Activated T-cell treated with anti-CD3 and anti-CD28 coated beads for 1 hour (primary cell): ENCODE results near the gene PLIN5.
A peak's percentile ranks its signal among the peaks of the same experiment; 100 is the strongest.
"Not testable (repeated sequence)": the region's sequence is repeated elsewhere in the genome, so short reads cannot be mapped to it uniquely, and the experiment has no call there.

ENCODE experiments used
- DNase-seq: peaks from one replicate; pipeline ENCODE4 v3.0.0-alpha.2; 2020; ENCODE audit warnings: low read depth

Gene PLIN5

DNA sequence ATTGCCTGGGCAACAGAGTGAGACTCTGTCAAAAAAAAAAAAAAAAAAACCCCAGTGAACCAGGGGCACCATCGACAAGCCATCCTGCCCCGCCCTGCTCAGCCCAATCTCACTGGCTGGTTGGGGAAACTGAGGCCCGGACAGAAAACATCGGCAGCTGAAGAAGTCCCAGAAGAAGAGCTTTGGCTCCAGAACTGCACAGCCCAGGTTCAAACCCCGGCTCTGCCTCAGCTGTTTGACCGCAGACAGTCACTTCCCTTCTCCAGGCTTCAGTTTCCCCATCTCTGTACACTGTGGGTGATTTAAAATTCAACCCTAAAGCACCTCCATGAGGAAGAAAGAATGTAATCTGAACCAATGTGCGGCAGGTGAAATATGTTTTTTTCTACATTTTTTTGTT is 33.9 kb upstream of the PLIN5 start:
- DNase-seq: no peak

DNA sequence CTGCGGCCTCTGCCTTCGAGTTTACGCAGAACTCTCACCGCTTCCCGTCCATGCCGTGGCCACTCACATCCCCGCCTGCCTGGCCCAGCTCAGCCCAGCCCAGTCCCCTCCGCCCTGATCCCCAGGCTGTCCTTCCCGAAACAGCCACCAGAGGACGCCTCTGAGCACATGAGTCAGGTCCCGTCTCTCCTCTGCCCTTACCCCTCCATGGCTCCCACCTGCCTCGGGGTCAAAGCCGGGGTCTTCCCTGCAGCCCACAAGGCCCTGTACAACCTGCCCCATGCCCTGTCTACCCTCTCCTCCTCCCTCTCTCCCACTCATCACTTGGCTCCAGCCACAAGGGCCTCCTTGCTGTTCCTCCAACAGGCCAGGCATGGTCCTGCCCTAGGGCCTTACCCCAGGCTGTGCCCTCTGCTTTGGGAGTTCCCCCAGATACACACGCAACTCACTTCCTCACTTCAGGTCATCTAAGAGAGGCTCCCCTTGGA is 32.6 kb upstream of the PLIN5 start:
- DNase-seq: peak; percentile 59

DNA sequence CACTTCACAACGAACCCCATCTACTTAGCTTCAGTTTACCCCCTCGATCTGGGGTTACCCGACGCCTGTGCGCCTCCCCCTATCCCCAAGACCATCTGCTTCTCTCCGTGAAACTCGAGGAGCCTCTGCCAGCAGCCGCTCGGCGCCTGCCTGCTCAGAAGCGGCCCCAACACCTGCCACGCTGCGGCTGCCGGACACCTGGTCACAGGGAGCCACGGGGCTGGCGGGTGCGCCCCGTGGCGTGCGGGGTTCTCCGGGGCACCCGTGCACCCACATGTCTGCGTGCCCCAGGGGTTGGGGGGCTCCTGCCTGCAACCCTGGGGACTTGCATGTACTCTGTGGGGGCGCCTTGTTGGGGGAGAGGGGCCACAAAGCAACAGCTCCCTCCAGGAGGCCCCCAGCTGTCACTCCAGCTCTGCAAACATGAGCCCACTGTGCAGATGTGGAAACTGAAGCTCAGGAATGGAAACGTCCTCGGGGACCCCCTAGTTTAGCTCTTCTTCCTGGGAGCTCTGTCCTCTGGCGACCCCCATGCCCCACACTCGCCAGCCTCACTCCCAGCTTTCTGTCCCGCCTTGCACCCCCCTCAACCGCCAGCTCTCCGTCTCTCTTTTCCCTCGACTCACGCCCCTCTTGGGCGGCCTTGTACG is 31.5 kb upstream of the PLIN5 start:
- DNase-seq: no peak

DNA sequence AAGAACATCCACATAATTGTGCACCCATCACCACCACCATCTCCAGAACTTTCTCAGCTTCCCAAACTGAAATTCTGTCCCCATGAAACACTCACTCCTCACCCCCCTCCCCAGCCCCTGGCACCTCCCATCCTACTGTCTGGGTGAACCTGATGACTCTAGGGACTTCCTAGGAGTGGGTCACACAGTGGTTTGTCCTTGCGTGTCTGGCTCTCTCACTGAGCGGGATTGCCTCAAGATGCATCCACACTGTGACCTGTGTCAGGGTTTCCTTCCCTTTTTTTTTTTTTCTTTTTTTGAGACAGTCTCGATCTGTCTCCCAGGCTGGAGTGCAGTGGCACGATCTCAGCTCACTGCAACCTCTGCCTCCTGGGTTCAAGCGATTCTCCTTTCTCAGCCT is 28.5 kb upstream of the PLIN5 start:
- not testable (repeated sequence) for DNase-seq

DNA sequence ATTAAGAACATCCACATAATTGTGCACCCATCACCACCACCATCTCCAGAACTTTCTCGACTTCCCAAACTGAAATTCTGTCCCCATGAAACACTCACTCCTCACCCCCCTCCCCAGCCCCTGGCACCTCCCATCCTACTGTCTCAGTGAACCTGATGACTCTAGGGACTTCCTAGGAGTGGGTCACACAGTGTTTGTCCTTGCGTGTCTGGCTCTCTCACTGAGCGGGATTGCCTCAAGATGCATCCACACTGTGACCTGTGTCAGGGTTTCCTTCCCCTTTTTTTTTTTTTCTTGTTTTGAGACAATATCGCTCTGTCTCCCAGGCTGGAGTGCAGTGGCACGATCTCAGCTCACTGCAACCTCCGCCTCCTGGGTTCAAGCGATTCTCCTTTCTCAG is 27.1 kb upstream of the PLIN5 start:
- not testable (repeated sequence) for DNase-seq

DNA sequence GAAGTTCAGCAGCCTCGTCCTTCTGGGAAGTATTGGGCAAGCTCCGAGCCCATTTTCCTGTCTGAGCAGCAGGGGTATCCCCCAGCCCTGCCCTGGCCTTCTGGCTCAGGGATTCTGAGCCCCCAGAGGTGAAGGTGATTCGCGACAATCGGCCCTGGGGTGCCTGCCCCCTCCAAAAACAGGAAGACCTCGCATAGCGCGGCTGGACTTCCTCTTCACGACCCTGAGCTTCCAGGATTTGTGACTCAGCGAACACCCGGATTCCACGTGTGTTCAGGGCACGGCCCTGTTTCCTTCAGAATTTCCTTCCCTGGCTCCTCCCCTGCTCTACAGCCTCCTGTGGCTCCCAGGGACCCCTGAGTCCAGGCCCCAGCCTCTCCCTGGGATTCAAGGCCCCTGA is 24.5 kb upstream of the PLIN5 start, which contains the start of gene SEMA6B:
Gene SEMA6B (minus strand): TSS at position 116 of the 400 bp plus-strand sequence. CDS start 1,227 bp downstream, outside the sequence.
- no peak for DNase-seq

DNA sequence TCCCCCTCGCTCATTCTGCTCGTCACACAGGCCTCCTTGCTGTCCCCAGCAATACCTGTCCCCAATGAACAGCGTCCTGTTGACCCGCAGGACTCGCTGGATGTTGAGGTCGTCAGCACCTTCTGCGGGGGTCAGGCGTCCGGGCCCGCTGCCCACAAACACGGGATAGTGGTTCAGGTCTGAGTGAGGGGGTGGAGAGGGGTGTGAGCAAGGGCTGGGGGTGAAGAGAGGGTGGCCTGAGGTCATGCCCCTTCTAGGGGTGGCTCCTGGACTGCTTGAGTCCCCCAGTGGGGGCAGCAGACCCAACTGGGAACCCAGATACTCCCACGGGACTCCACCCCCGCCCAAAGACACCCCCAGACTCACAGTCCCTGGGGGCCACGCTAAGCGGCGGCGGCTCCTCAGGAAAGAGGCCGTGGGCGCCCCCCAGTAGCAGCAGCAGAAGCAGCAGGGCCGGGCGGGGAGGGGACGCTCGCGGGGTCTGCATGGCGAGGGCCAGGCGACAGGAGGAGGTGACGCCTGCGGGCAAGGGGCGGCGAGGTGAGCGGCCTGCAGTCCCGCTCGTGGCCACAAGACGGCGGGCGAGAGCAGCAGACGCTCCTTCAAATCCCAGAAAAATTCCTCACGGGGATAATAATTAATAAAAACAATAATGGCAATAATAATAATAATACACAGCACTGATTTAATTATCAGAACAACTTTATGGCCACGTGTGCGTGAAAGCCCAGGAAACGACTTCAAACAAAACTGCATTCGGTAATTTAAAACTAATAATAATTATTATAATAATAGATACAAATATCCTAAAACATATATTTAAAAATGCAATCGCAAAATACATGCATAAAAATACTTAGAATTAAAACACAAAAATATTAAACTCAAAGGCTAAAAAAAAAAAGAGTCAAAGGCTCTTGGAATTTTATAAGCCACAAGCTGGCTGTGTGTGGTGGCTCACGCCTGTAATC is 23.2 kb upstream of the PLIN5 start:
- DNase-seq: peak; percentile 14

DNA sequence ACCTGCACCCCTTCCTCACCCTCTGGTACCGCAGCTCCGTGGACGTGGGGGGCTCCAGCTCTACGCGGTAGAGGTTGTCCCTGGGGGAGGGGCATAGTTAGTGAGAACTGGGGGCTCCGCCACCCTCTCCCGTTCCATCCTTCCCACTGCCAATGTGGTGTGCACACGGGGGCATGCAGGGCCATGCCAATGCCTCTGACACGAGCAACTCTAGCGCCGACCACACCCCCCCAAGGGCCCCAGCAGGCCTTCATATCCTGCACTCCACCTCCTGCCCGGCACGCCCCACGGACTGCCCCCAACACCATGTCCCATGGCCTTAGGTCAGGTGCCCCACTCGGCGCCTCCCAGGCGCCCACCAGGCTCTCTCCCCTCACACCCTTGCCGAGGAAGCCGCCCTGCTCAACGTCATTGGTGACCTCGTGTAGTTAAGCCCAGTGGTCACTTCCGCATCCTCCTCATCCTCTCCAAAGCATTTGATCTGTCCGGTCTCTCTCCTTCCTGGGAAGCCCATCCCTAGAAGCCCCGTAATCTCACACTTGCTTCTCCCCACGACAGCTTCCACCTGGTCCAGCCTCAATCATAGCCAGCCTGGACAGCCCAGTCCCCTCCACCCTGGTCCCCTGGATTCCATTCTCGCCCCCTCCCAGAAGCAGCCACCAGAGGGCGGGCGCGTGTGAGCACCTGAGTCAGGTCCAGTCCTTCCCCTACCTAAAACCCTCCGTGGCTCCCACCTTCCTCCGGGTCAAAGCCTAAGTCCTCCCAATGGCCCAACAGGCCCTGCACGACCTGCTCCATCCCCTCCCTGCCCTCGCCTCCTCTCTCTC is 22.3 kb upstream of the PLIN5 start:
- DNase-seq: peak; percentile 9

DNA sequence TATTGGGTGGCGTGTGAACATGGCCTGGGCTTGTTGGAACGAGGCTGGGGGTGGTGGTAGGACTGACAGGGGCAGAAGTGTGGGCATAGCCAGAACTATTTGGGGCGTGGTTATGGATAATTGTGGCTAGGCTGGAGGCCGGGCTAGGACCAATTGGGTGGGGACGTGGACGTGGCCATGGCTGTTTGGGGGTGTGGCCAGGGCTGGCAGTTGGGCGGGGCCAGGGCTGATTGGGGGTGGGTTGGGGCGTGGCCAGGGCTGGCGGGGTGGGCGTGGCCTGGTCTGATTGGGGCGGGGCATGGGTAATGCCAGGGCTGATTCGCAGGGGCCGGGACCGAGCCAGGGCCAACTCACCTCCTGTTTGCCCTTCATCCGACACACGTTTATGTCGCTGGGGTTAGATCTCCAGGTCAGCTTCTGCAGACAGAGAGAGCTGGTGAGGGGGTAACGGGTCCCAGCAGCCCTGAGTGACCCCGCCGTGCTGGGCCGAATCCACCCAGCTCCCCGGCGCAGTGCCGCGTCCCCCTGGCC is 21.6 kb upstream of the PLIN5 start:
- no peak for DNase-seq

DNA sequence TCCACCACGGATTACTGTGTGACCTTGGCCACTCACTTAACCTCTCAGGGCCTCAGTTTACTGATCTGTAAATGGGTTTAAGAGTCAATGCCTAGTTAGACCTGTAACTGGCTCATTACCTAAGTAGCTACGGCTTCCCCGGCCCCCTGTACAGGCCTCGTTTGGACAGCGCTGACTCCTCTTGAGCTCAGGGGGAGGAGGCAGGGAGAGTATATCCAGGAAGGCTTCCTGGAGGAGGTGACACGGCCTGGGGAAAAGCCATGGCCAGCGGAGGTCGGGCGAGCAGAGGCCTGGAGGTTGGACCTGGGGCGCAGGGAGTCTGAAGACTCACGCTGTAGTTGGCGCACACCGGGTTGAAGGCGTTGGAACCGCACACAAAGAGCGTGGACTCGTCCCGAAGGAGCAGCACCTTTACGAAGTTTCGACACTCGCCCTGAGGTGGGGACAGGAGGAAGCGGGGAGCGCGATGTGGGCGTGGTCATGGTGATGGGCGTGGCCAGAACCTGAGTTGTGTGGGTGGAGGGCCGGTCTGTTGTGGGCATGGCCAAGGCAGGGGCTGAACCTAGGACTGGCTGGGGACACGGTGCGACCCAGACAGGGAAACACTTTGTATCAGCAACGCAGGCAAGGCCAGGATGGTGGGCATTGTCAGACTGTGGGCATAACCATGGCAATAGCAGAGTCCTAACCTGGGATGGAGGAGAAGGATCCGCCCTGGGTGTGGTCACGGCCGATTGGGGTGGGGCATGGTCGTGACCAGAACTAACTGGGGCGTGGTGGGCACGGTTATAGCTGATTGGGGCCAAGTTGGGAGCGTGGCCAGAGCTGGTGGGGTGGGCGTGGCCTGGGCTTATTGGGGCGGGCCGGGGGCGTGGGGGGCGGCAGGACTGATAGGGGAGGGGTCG is 20.9 kb upstream of the PLIN5 start:
- no peak for DNase-seq

DNA sequence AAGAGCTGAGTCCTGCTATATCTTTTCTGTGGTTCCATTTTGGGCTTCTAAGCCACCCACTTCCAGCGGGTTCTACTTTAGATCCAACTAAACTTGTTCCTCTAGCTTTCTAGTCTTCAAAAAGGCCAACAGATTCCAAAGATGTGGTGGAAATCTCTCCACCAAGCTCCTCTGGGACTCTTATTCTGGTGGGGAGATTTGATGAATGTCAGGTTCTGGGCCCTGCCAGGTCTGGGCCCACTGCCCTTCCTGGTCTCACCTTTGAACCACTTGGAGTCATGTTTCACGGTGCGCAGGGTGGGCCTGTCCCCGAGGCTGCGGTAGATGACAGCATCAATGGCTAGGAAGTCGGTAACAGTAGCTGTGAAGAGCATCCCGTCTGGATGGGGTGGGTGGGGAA is 19.7 kb upstream of the PLIN5 start:
- no peak for DNase-seq

DNA sequence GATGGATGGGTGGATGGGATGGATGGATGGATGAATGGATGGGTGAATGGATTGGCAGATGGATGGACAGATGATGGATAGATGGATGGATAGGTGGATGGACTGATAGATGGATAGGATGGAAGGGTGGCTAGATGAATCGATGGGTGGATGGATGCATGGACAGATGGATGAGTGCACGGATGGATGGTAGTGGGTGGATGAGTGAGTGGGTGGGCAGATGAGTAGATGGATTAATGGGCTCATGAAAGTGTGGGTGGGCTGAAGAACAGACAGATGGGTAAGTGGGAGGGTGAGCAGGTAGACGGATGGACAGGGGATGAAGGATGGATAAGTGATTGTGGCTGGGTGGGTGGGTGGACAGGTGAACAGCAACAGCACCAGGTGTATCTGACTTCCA is 18.8 kb upstream of the PLIN5 start:
- no peak for DNase-seq

DNA sequence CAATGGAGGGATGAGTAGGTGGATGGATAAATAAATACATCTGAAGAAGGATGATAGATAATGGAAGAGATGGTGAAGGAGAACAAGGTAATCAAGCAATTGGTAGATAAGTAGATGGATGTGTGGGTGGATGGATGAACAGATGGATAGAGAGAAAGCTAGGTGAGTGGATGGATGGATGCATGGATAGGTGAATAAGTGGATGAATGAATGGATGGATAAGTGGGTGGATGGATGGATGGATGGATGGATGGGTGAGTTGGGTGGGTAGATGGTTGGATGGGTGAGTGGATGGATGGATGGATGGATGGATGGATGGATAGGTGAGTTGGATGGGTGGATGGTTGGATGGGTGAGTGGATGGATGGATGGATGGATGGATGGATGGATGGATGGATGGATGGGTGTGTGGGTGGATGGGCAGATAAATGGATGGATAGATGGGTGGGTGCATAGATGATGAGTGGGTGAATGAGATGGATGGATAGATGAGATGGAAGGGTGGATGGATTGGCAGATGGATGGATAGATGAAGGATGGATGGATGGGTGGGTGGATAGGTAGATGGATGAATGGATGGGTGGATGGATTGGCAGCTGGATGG is 18.2 kb upstream of the PLIN5 start:
- no peak for DNase-seq

DNA sequence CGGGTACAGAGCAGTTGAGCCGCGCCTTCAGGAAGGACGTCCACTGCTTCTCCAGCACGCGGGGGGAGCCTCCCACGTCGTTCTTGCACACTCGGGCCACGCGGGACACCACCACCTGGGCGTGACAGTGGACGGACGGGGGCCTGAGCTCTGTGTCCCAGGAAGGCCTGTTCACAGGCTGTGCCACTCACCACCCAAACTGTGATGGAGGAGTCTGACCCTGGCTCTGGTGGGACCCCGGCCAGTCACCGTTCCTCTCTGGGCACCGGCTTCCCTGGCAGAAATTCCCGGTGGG is 17.4 kb upstream of the PLIN5 start:
- no peak for DNase-seq

DNA sequence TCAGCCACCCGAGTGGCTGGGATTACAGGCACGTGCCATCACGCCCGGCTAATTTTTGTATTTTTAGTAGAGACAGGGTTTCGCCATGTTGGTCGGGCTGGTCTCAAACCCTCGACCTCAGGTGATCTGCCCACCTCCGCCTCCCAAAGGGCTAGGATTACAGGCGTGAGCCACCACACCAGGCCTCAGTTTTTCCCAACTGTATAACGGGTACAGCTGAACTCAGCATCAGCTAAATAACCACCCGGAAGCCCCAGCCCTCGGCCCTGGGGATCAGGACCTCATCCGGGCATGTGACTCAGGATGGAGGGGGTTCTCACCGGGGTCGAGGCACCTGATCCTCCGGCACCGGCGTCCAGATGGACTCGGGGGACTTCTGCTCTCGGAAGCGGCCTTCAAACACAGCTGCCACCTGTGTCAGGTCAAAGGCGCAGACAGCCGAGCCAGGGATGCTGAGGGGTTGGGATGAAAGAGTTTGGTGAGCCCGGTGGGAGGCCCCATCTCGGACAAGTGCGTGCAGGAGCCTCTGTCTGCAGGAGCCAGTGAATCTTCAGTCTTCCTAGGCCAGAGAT is 15.5 kb upstream of the PLIN5 start:
- no peak for DNase-seq

DNA sequence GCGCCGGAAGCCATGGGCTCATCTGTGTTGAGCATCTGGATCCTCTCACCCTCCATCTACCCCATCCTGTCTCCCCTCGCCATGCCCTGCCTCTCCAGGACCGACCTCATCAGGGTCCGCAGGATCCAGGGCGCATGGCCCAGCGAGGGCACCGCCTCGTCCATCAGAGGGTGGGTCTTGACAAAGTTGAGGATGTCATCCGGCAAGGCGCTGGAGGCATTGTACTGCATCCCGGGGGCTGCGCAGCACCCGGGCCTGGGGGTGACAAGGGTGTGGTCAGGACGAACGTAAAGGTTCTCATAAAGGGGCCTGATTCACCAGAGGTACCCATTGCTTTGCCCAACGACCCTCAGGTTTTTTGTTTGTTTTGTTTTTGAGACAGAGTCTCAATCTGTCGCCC is 15.0 kb upstream of the PLIN5 start:
- DNase-seq: no peak

DNA sequence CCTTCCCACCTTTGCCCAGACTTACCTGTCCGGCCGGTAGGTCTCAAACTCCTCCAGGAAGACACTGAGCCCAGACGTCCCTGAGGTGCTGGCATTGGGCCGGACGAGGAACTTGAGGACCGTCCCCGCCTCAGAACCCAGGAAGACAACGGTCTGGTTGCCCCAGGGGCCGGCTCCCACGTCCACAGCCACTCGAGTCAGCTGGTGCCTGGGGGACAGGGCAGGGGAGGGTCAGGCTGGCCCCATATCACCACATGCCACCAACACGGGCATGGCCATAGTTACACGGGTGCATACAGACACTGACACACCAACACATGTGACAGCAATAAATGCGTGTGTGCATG is 13.2 kb upstream of the PLIN5 start:
- no peak for DNase-seq

DNA sequence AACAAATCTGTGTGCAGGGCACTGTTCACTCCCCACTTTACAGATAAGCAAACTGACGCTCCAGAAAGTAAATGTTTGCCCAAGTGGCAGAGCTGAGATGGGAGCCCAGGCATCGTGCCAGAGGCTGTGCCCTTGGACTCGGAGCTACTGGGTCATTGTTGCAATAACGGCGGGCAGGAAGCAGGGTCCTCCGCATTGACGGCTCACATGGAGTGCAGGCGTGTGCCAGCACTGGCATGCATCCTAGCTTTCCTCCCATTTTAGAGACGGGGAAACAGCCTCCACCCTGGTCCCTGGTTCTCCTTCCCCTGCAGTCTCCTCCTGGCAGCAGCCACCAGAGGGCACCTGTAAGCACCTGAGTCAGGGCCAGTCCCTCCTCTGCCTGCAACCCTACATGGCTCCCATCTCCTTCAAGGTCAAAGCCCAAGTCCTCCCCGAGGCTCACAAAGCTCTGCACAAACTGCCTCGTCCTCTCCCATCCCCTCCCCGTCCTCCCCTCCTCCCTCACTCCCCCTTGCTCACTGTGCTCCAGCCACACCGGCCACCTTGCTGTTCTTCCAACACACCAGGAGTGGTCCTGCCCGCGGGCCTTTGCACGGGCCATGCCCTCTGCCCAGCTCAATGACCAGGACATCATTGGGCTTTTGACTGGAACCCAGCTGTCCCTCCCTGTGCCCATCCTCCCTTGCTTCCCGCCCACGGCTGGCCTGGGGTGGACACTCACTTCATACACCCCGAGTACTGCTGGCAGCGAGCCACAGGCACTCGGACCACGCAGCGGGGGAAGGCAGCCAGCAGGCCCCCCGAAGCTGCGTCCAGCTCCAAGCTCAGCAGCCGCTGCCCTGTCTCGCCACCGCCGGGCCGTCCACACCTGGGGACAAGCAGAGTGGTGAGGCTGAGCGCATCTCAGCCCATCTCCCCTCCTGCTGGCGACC is 12.5 kb upstream of the PLIN5 start:
- DNase-seq: no peak
